ENCODE measurements around the gene GLI3. TPM values are rescaled to one million over a fixed set of nuclear protein-coding genes. Genes with fewer than 3 reads are reported as not detected.

Gene GLI3
- total and polyA plus RNA-seq, 9 donors, result 7.6 to 25.2 (median 15.6) TPM

GRCh38 chr7:42237811-42238541, 967 bp upstream of the GLI3 start:
- Histone ChIP-seq H3K27me3 (ENCODE audit: control insufficient read depth, insufficient read depth, low read length) (no peaks in the 10 kb centered on the region), H3K4me3 (ENCODE audit: low read length) (peak overlapping the region; percentile 86), H3K36me3 (ENCODE audit: control insufficient read depth, insufficient read depth, low read length) (no peaks in the 10 kb centered on the region), H3K9me3 (replicated peaks; ENCODE audit: control insufficient read depth, low read depth, low read length) (no peaks in the 10 kb centered on the region), H3K4me1 (ENCODE audit: control insufficient read depth, insufficient read depth, low read length) (peaks cover 23% of the 10 kb centered on the region), H3K27ac (ENCODE audit: low read length) (peak overlapping the region; percentile 99)
- DNase-seq, result peak; percentile 92
- under 1% methylated on average over 39 of the region's 66 CpGs for WGBS (ENCODE audit: insufficient coverage)

GRCh38 chr7:42236266-42236975, 588 bp downstream of the GLI3 start:
- peak overlapping the region; percentile 89 for H3K4me3 ChIP-seq (ENCODE audit: low read length)
- peak; percentile 92 for DNase-seq
- H3K9me3 ChIP-seq (replicated peaks; ENCODE audit: control insufficient read depth, low read depth, low read length), result no peaks in the 10 kb centered on the region

GRCh38 chr7:42235741-42236161, 1.3 kb downstream of the GLI3 start:
- 2% methylated on average over 6 of the region's 15 CpGs for WGBS (ENCODE audit: insufficient coverage)
- Histone ChIP-seq H3K4me1 (ENCODE audit: control insufficient read depth, insufficient read depth, low read length) (peaks cover 21% of the 10 kb centered on the region), H3K36me3 (ENCODE audit: control insufficient read depth, insufficient read depth, low read length) (no peaks in the 10 kb centered on the region), H3K4me3 (ENCODE audit: low read length) (peak overlapping the region; percentile 89), H3K27me3 (ENCODE audit: control insufficient read depth, insufficient read depth, low read length) (no peaks in the 10 kb centered on the region), H3K27ac (ENCODE audit: low read length) (peak overlapping the region; percentile 97), H3K9me3 (replicated peaks; ENCODE audit: control insufficient read depth, low read depth, low read length) (no peaks in the 10 kb centered on the region)
- DNase-seq, result peak; percentile 55

More at GRCh38 chr7:42236266-42236975, 588 bp downstream of the GLI3 start:
- H3K4me1 ChIP-seq (ENCODE audit: control insufficient read depth, insufficient read depth, low read length), result peaks cover 25% of the 10 kb centered on the region
- H3K27me3 ChIP-seq (ENCODE audit: control insufficient read depth, insufficient read depth, low read length), result no peaks in the 10 kb centered on the region
- H3K36me3 ChIP-seq (ENCODE audit: control insufficient read depth, insufficient read depth, low read length), result no peaks in the 10 kb centered on the region
- H3K27ac ChIP-seq (ENCODE audit: low read length), result peak overlapping the region; percentile 97
- WGBS (ENCODE audit: insufficient coverage), result under 1% methylated on average over 71 of the region's 76 CpGs

- Histone ChIP-seq H3K9me3 (replicated peaks; ENCODE audit: control insufficient read depth, low read depth, low read length) (no peaks in the 10 kb centered on the region), H3K27me3 (ENCODE audit: control insufficient read depth, insufficient read depth, low read length) (no peaks in the 10 kb centered on the region), H3K36me3 (ENCODE audit: control insufficient read depth, insufficient read depth, low read length) (no peaks in the 10 kb centered on the region), H3K4me3 (ENCODE audit: low read length) (no peak overlapping the region), H3K4me1 (ENCODE audit: control insufficient read depth, insufficient read depth, low read length) (peaks cover 21% of the 10 kb centered on the region), H3K27ac (ENCODE audit: low read length) (no peak overlapping the region)
- no peak for DNase-seq
- WGBS (ENCODE audit: insufficient coverage), result no CpG with 5 or more reads among the region's 3 CpGs
Observed at GRCh38 chr7:42234736-42235135, 2.3 kb downstream of the GLI3 start.

- no CpG with 5 or more reads among the region's 3 CpGs for WGBS (ENCODE audit: insufficient coverage)
- Histone ChIP-seq H3K27me3 (ENCODE audit: control insufficient read depth, insufficient read depth, low read length) (no peaks in the 10 kb centered on the region), H3K27ac (ENCODE audit: low read length) (no peak overlapping the region), H3K4me1 (ENCODE audit: control insufficient read depth, insufficient read depth, low read length) (peaks cover 20% of the 10 kb centered on the region), H3K4me3 (ENCODE audit: low read length) (no peak overlapping the region), H3K9me3 (replicated peaks; ENCODE audit: control insufficient read depth, low read depth, low read length) (no peaks in the 10 kb centered on the region), H3K36me3 (ENCODE audit: control insufficient read depth, insufficient read depth, low read length) (no peaks in the 10 kb centered on the region)
- no peak for DNase-seq
Observed at GRCh38 chr7:42233695-42234331, 3.2 kb downstream of the GLI3 start.

GRCh38 chr7:42233171-42233570, 3.8 kb downstream of the GLI3 start:
- Histone ChIP-seq H3K27ac (ENCODE audit: low read length) (no peak overlapping the region), H3K36me3 (ENCODE audit: control insufficient read depth, insufficient read depth, low read length) (no peaks in the 10 kb centered on the region), H3K9me3 (replicated peaks; ENCODE audit: control insufficient read depth, low read depth, low read length) (no peaks in the 10 kb centered on the region), H3K4me3 (ENCODE audit: low read length) (no peak overlapping the region), H3K4me1 (ENCODE audit: control insufficient read depth, insufficient read depth, low read length) (peaks cover 20% of the 10 kb centered on the region), H3K27me3 (ENCODE audit: control insufficient read depth, insufficient read depth, low read length) (peaks cover 3% of the 10 kb centered on the region)
- peak; percentile 61 for DNase-seq
- WGBS (ENCODE audit: insufficient coverage), result no CpG with 5 or more reads among the region's 2 CpGs

- H3K36me3 ChIP-seq (ENCODE audit: control insufficient read depth, insufficient read depth, low read length), result no peaks in the 10 kb centered on the region
- DNase-seq, result no peak
- no peaks in the 10 kb centered on the region for H3K9me3 ChIP-seq (replicated peaks; ENCODE audit: control insufficient read depth, low read depth, low read length)
- WGBS (ENCODE audit: insufficient coverage), result no CpG with 5 or more reads among the region's 4 CpGs
- H3K27me3 ChIP-seq (ENCODE audit: control insufficient read depth, insufficient read depth, low read length), result peaks cover 3% of the 10 kb centered on the region
- H3K27ac ChIP-seq (ENCODE audit: low read length), result no peak overlapping the region
- peaks cover 26% of the 10 kb centered on the region for H3K4me1 ChIP-seq (ENCODE audit: control insufficient read depth, insufficient read depth, low read length)
- no peak overlapping the region for H3K4me3 ChIP-seq (ENCODE audit: low read length)
Observed at GRCh38 chr7:42232275-42232674, 4.7 kb downstream of the GLI3 start.

- H3K36me3 ChIP-seq (ENCODE audit: control insufficient read depth, insufficient read depth, low read length), result no peaks in the 10 kb centered on the region
- H3K27ac ChIP-seq (ENCODE audit: low read length), result no peak overlapping the region
- H3K4me3 ChIP-seq (ENCODE audit: low read length), result no peak overlapping the region
- no peaks in the 10 kb centered on the region for H3K9me3 ChIP-seq (replicated peaks; ENCODE audit: control insufficient read depth, low read depth, low read length)
- DNase-seq, result no peak
- peaks cover 32% of the 10 kb centered on the region for H3K4me1 ChIP-seq (ENCODE audit: control insufficient read depth, insufficient read depth, low read length)
- 88% methylated on average over 1 of the region's 1 CpG for WGBS (ENCODE audit: insufficient coverage)
- peaks cover 3% of the 10 kb centered on the region for H3K27me3 ChIP-seq (ENCODE audit: control insufficient read depth, insufficient read depth, low read length)
Observed at GRCh38 chr7:42231043-42231787, 5.8 kb downstream of the GLI3 start.

- no peak overlapping the region for H3K27ac ChIP-seq (ENCODE audit: low read length)
- peaks cover 25% of the 10 kb centered on the region for H3K4me1 ChIP-seq (ENCODE audit: control insufficient read depth, insufficient read depth, low read length)
- no peaks in the 10 kb centered on the region for H3K9me3 ChIP-seq (replicated peaks; ENCODE audit: control insufficient read depth, low read depth, low read length)
- H3K36me3 ChIP-seq (ENCODE audit: control insufficient read depth, insufficient read depth, low read length), result no peaks in the 10 kb centered on the region
- WGBS (ENCODE audit: insufficient coverage), result 11% methylated on average over 44 of the region's 51 CpGs
- H3K4me3 ChIP-seq (ENCODE audit: low read length), result peak overlapping the region; percentile 7
- peaks cover 3% of the 10 kb centered on the region for H3K27me3 ChIP-seq (ENCODE audit: control insufficient read depth, insufficient read depth, low read length)
- DNase-seq, result peak; percentile 75
Observed at GRCh38 chr7:42227936-42228591, 8.9 kb downstream of the GLI3 start.
